OCI-LY7 (cell line): ENCODE measurements around the gene SLC43A2. TPM values are rescaled to one million over a fixed set of nuclear protein-coding genes. Genes with fewer than 3 reads are reported as not detected.

Experiments
- BruUV-seq: library from RNA; stranded (reverse); fragments of 400-500 nt; replicated peaks from 2 replicates; lab custom pipeline; 2021; lab: Mats Ljungman, UMichigan
- CTCF ChIA-PET: fragments of 300-600 bp; sonication (Branson Sonifier 250); formaldehyde crosslinking; loops from one replicate; lab custom pipeline; 2022; ENCODE audit warnings: antibody characterized with exemption; ENCODE audit not compliant: unreplicated experiment; lab: Charles Lee
- POLR2A ChIA-PET: fragments of 300-600 bp; sonication (Branson Sonifier 250); formaldehyde crosslinking; loops from one replicate; lab custom pipeline; 2022; ENCODE audit warnings: antibody characterized with exemption; lab: Charles Lee
- DNase-seq: peaks from one replicate; pipeline ENCODE4 v3.0.0-alpha.2; 2015; ENCODE audit warnings: low spot score
- H2AFZ ChIP-seq: fragments of 200-600 bp; sonication (generic), shearing (Covaris generic); 2 replicates; pipeline ENCODE4 v1.6.1; 2014; ENCODE audit warnings: mild to moderate bottlenecking, antibody characterized with exemption, low read length, moderate library complexity
- H3K27ac ChIP-seq: fragments of 200-600 bp; sonication (generic); 2 replicates; pipeline ENCODE4 v1.5.1; 2014; ENCODE audit warnings: mixed run types, low read depth, mild to moderate bottlenecking, moderate library complexity, low read length, inconsistent platforms; ENCODE audit not compliant: poor library complexity, severe bottlenecking
- H3K36me3 ChIP-seq: fragments of 200-600 bp; sonication (generic); 2 replicates; pipeline ENCODE4 v1.6.1; 2014; ENCODE audit warnings: mild to moderate bottlenecking, antibody characterized with exemption, low read length, moderate library complexity, mixed read lengths; ENCODE audit not compliant: insufficient read depth
- H3K4me1 ChIP-seq: fragments of 200-600 bp; sonication (generic); 2 replicates; pipeline ENCODE4 v1.5.1; 2014; ENCODE audit warnings: mild to moderate bottlenecking, low read length; ENCODE audit not compliant: insufficient read depth, poor library complexity, severe bottlenecking
- H3K4me2 ChIP-seq: fragments of 200-600 bp; sonication (generic); 2 replicates; pipeline ENCODE4 v1.6.1; 2014; ENCODE audit warnings: mild to moderate bottlenecking, low read length
- H3K4me3 ChIP-seq: fragments of 200-600 bp; sonication (generic); 2 replicates; pipeline ENCODE4 v1.5.1; 2014; ENCODE audit warnings: mild to moderate bottlenecking, low read depth, low read length; ENCODE audit not compliant: poor library complexity, severe bottlenecking
- H3K79me2 ChIP-seq: fragments of 200-600 bp; sonication (generic); 2 replicates; pipeline ENCODE4 v1.6.1; 2016; ENCODE audit warnings: low read depth, mild to moderate bottlenecking, low read length, moderate library complexity, mixed read lengths; ENCODE audit not compliant: insufficient read depth
- H3K9me2 ChIP-seq: fragments of 200-600 bp; sonication (generic); 2 replicates; pipeline ENCODE4 v1.6.1; 2016; ENCODE audit warnings: mild to moderate bottlenecking, low read length, mixed read lengths; ENCODE audit not compliant: insufficient read depth
- H3K9me3 ChIP-seq: fragments of 200-600 bp; sonication (generic); 2 replicates; pipeline ENCODE4 v1.6.1; 2014; ENCODE audit warnings: mild to moderate bottlenecking, mixed run types, low read length, mixed read lengths
- H4K20me1 ChIP-seq: fragments of 200-600 bp; sonication (generic); 2 replicates; pipeline ENCODE4 v1.6.1; 2014; ENCODE audit warnings: mild to moderate bottlenecking, antibody characterized with exemption, low read length, moderate library complexity, mixed read lengths; ENCODE audit not compliant: insufficient read depth
- EZH2phosphoT487 ChIP-seq: fragments of 200-600 bp; sonication (generic); IDR thresholded peaks from 2 replicates; pipeline ENCODE4 v1.6.1; 2018; ENCODE audit warnings: low read depth, borderline replicate concordance, mild to moderate bottlenecking, mixed run types, antibody characterized with exemption, low read length, moderate library complexity, mixed read lengths
- intact Hi-C: fragments of 100-400 bp; cut with micrococcal nuclease; formaldehyde crosslinking; loops from one replicate; pipeline ENCODE4 v1.10.0; 2022; ENCODE audit not compliant: unreplicated experiment
- total RNA-seq, 2 experiments: library from RNA; depleted of rRNA in 1 of 2; stranded (reverse); fragments of >200 nt in 1 of 2; shearing (Covaris generic) in 1 of 2; gene quantifications; 2 replicates each; pipeline ENCODE4 v1.2.3, GENCODE V29; 2014 to 2022
- TF ChIP-seq, protein P1 (sequence below): fragments of 200-600 bp; sonication (generic); conservative IDR thresholded peaks from 2 replicates; pipeline ENCODE4 v1.5.1; 2014; ENCODE audit warnings: mild to moderate bottlenecking, antibody characterized with exemption, low read length, moderate library complexity, mixed read lengths

SLC43A2 gene
- total RNA-seq, 2 experiments from 2014 or later = 9.2 to 17.1 TPM

DNA sequence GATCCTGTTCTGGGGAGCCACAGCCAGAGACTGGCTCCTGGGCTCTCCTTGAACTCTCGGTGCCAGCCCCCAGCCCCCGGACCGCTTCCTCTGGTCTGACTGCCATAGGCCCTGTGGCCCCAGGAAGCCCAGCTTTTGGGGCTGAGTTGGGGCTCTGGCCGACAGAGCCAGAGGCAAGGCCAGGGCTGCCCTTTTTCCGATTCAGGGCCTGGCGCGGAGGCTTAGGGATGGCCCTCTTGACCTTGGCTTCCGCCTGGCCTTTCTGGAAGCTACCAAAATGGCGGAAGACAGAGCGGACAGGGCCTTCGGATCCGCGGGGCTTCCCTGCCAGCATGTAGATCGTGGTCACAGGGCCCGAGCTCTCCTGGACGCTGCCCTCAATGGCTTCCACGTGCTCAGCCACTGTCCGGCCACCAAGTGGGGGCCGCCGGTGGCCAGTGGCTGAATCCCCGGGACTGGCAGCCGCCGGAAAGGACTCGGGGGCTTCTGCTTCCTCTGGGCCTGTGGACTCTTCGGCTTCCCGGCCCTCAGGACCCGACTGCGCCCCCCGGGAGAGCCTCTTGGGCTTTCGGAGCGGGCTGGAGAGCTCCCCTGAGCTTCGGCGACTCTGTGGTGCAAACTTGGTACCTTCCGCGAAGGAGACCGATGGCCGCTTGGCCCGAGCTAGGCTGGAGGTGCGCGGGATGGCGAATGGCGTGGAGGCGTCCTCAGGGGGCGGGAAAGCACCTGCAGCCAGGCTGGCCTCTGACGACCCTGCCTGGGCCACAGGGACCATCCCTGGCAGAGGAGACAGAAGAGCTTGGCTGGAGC lies 6.4 kb upstream of the SLC43A2 start:
- BruUV-seq = no TSS peak
- intact Hi-C loops = no loop called here
- CTCF ChIA-PET = interaction anchor here (0.5 kb wide), 1 partner anchor 60 kb away, joined by 4 read pairs; no protein-coding TSS in a partner anchor

DNA sequence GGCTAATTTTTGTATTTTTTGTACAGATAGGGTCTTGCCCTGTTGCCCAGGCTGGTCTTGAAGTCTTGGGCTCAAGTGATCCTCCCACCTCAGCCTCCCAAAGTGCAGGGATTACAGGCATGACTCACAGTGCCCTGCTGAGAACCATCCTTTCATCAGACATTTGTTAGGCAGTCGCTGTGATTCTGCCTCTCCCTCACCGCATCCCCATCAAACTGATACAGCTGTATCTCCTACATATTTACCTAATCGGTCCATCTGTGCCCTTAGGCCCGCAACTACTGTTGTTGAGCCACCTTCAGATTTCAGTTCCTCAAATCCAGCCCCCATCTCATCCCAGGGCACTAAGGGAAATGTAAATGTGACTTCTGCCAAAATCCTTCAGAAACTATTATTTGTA lies 2.0 kb upstream of the SLC43A2 start:
- Histone ChIP-seq H3K27ac (no peak overlapping the region), H3K9me2 (no peaks in the 10 kb centered on the region), H3K4me2 (peak overlapping the region; percentile 4; the same call in 1 of the 2 replicates), H3K36me3 (no peaks in the 10 kb centered on the region), H3K4me1 (peaks cover 49% of the 10 kb centered on the region), H4K20me1 (no peaks in the 10 kb centered on the region), H3K4me3 (no peak overlapping the region), H3K79me2 (no peaks in the 10 kb centered on the region), H3K9me3 (no peaks in the 10 kb centered on the region), H2AFZ (no peak overlapping the region)
- intact Hi-C loops = loop anchor here (1.0 kb wide), 1 partner anchor 56 kb away; no protein-coding TSS in a partner anchor
- no peak for TF ChIP-seq EZH2phosphoT487
- TF ChIP-seq, protein P1, sequence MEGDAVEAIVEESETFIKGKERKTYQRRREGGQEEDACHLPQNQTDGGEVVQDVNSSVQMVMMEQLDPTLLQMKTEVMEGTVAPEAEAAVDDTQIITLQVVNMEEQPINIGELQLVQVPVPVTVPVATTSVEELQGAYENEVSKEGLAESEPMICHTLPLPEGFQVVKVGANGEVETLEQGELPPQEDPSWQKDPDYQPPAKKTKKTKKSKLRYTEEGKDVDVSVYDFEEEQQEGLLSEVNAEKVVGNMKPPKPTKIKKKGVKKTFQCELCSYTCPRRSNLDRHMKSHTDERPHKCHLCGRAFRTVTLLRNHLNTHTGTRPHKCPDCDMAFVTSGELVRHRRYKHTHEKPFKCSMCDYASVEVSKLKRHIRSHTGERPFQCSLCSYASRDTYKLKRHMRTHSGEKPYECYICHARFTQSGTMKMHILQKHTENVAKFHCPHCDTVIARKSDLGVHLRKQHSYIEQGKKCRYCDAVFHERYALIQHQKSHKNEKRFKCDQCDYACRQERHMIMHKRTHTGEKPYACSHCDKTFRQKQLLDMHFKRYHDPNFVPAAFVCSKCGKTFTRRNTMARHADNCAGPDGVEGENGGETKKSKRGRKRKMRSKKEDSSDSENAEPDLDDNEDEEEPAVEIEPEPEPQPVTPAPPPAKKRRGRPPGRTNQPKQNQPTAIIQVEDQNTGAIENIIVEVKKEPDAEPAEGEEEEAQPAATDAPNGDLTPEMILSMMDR = no peak
- peak; percentile 35 for DNase-seq
- POLR2A ChIA-PET = interaction anchor here (0.6 to 1.4 kb wide), 2 partner anchors 57 to 619 kb away, joined by 5 to 6 read pairs; no protein-coding TSS in a partner anchor
- no TSS peak for BruUV-seq
- CTCF ChIA-PET = interaction anchor here (0.5 to 2.6 kb wide), 3 partner anchors 53 to 86 kb away, joined by 3 to 11 read pairs (median 5); no protein-coding TSS in a partner anchor

More for the DNA sequence above, 6.4 kb upstream of the SLC43A2 start:
- DNase-seq = no peak
- Histone ChIP-seq H3K9me3 (no peaks in the 10 kb centered on the region), H3K4me3 (no peak overlapping the region), H3K79me2 (no peaks in the 10 kb centered on the region), H4K20me1 (no peaks in the 10 kb centered on the region), H3K27ac (no peak overlapping the region), H3K36me3 (no peaks in the 10 kb centered on the region), H3K4me2 (no peak overlapping the region), H3K4me1 (peaks cover 32% of the 10 kb centered on the region), H2AFZ (no peak overlapping the region), H3K9me2 (no peaks in the 10 kb centered on the region)
- TF ChIP-seq EZH2phosphoT487 = no peak
- TF ChIP-seq, protein P1 = no peak
- POLR2A ChIA-PET = no interaction called here
